HG02610 (cell line): ENCODE results near the gene FBLN2.

ENCODE experiments used
- ATAC-seq: cut with Tn5 transposase; IDR thresholded peaks from one replicate; pipeline ENCODE4 v1.9.1; 2021; ENCODE audit warnings: mild to moderate bottlenecking, moderate library complexity; ENCODE audit not compliant: unreplicated experiment

The FBLN2 gene

GRCh38 chr3:13564751-13565560 lies 16.0 kb downstream of the FBLN2 start:
- no peak for ATAC-seq

- no peak for ATAC-seq
Observed at GRCh38 chr3:13565581-13566452, 16.9 kb downstream of the FBLN2 start.

GRCh38 chr3:13566453-13566748 lies 17.5 kb downstream of the FBLN2 start:
- no peak for ATAC-seq

GRCh38 chr3:13566769-13567310 lies 17.9 kb downstream of the FBLN2 start:
- ATAC-seq: no peak

- no peak for ATAC-seq
Observed at GRCh38 chr3:13567684-13568514, 19.0 kb downstream of the FBLN2 start.

- no peak for ATAC-seq
Observed at GRCh38 chr3:13568515-13569028, 19.6 kb downstream of the FBLN2 start.

- ATAC-seq: no peak
Observed at GRCh38 chr3:13569201-13569600, 20.3 kb downstream of the FBLN2 start.

GRCh38 chr3:13569641-13570390 lies 20.9 kb downstream of the FBLN2 start:
- ATAC-seq: no peak

GRCh38 chr3:13570391-13571194 lies 21.7 kb downstream of the FBLN2 start:
- ATAC-seq: no peak

GRCh38 chr3:13571264-13571663 lies 22.3 kb downstream of the FBLN2 start:
- no peak for ATAC-seq

- no peak for ATAC-seq
Observed at GRCh38 chr3:13571831-13572750, 23.2 kb downstream of the FBLN2 start.

GRCh38 chr3:13572926-13573623 lies 24.1 kb downstream of the FBLN2 start:
- ATAC-seq: no peak

GRCh38 chr3:13574083-13574797 lies 25.3 kb downstream of the FBLN2 start:
- no peak for ATAC-seq

- no peak for ATAC-seq
Observed at GRCh38 chr3:13574798-13575451, 26.0 kb downstream of the FBLN2 start.

GRCh38 chr3:13575459-13576061 lies 26.6 kb downstream of the FBLN2 start:
- no peak for ATAC-seq
